Measurements from ENCODE around the gene PTPN1.
"Not testable (repeated sequence)": the region's sequence is repeated elsewhere in the genome, so short reads cannot be mapped to it uniquely, and the experiment has no call there.

Gene PTPN1

GRCh38 chr20:50594591-50595432, 84.6 kb downstream of the PTPN1 start:
- DNase-seq = no peak

GRCh38 chr20:50595433-50595895, 85.3 kb downstream of the PTPN1 start:
- no peak for DNase-seq

GRCh38 chr20:50595988-50596693, 86.0 kb downstream of the PTPN1 start:
- no peak for DNase-seq

GRCh38 chr20:50596694-50597021, 86.5 kb downstream of the PTPN1 start:
- DNase-seq = no peak

GRCh38 chr20:50597406-50597969, 87.3 kb downstream of the PTPN1 start:
- no peak for DNase-seq

GRCh38 chr20:50598074-50598473, 87.9 kb downstream of the PTPN1 start:
- no peak for DNase-seq

- DNase-seq = not testable (repeated sequence)
These were observed 88.6 kb downstream of the PTPN1 start for GRCh38 chr20:50598768-50599167.

GRCh38 chr20:50600281-50600895, 90.2 kb downstream of the PTPN1 start:
- no peak for DNase-seq

GRCh38 chr20:50601511-50602431, 91.6 kb downstream of the PTPN1 start:
- DNase-seq = no peak

- no peak for DNase-seq
These were observed 92.4 kb downstream of the PTPN1 start for GRCh38 chr20:50602432-50603088.

- DNase-seq = no peak
These were observed 94.3 kb downstream of the PTPN1 start for GRCh38 chr20:50604451-50604850.

- DNase-seq = no peak
These were observed 95.0 kb downstream of the PTPN1 start for GRCh38 chr20:50605136-50605535.

- no peak for DNase-seq
These were observed 97.3 kb downstream of the PTPN1 start for GRCh38 chr20:50607436-50607835.

GRCh38 chr20:50607850-50608749, 97.9 kb downstream of the PTPN1 start:
- no peak for DNase-seq

- no peak for DNase-seq
These were observed 98.5 kb downstream of the PTPN1 start for GRCh38 chr20:50608750-50609104.

GRCh38 chr20:50609438-50609989, 99.3 kb downstream of the PTPN1 start:
- DNase-seq = no peak

- no peak for DNase-seq
These were observed 100.1 kb downstream of the PTPN1 start for GRCh38 chr20:50610212-50610718.

GRCh38 chr20:50611128-50611810, 101.1 kb downstream of the PTPN1 start:
- no peak for DNase-seq

- DNase-seq = no peak
These were observed 103.4 kb downstream of the PTPN1 start for GRCh38 chr20:50613438-50614169.
